Endothelial cell (in vitro differentiated cells): ENCODE results near the gene KLF13. TPM values are rescaled to one million over a fixed set of nuclear protein-coding genes. Genes with fewer than 3 reads are reported as not detected.

Source experiments
- DNase-seq: peaks from one replicate; pipeline ENCODE4 v3.0.0; 2021; ENCODE audit warnings: low spot score
- H3K27ac Mint-ChIP-seq: one replicate; pipeline ENCODE4 v1.8.0; 2021; ENCODE audit warnings: mixed read lengths, inconsistent platforms; ENCODE audit not compliant: unreplicated experiment
- H3K27me3 Mint-ChIP-seq: one replicate; pipeline ENCODE4 v1.8.0; 2021; ENCODE audit warnings: mild to moderate bottlenecking, moderate library complexity, mixed read lengths, inconsistent platforms; ENCODE audit not compliant: unreplicated experiment
- H3K36me3 Mint-ChIP-seq: one replicate; pipeline ENCODE4 v1.8.0; 2021; ENCODE audit warnings: mild to moderate bottlenecking, low read depth, mixed read lengths, inconsistent platforms; ENCODE audit not compliant: unreplicated experiment
- H3K4me1 Mint-ChIP-seq: one replicate; pipeline ENCODE4 v1.8.0; 2021; ENCODE audit warnings: mild to moderate bottlenecking, mixed read lengths, inconsistent platforms; ENCODE audit not compliant: unreplicated experiment
- H3K4me3 Mint-ChIP-seq: one replicate; pipeline ENCODE4 v1.8.0; 2021; ENCODE audit warnings: mild to moderate bottlenecking, mixed read lengths, inconsistent platforms; ENCODE audit not compliant: unreplicated experiment
- H3K9me3 Mint-ChIP-seq: one replicate; pipeline ENCODE4 v1.8.0; 2021; ENCODE audit warnings: mixed read lengths, inconsistent platforms; ENCODE audit not compliant: unreplicated experiment
- CTCF ChIP-seq: fragments of 200-600 bp; sonication (generic); IDR thresholded peaks from one replicate; pipeline ENCODE4 v1.5.0; 2021; ENCODE audit warnings: antibody characterized with exemption; ENCODE audit not compliant: unreplicated experiment
- total RNA-seq: library from RNA; stranded (reverse); fragmentation: NEBNext Ultra II Directional; extraction: Animal tissue kit (Norgen Biotek cat#: 25700); gene quantifications from one replicate; pipeline ENCODE4 v1.2.1, GENCODE V29; 2021; ENCODE audit not compliant: unreplicated experiment

The KLF13 gene
- total RNA-seq, 1 donor from 2014 or later = 45.1 TPM

GRCh38 chr15:31305796-31306425, 20.7 kb upstream of the KLF13 start:
- Mint-ChIP-seq H3K4me1 (peaks cover 5% of the 10 kb centered on the region), H3K27me3 (peaks cover 18% of the 10 kb centered on the region), H3K9me3 (no peaks in the 10 kb centered on the region), H3K36me3 (no peaks in the 10 kb centered on the region), H3K4me3 (no peak overlapping the region), H3K27ac (no peak overlapping the region)
- TF ChIP-seq CTCF = no peak
- no peak for DNase-seq

GRCh38 chr15:31306426-31307269, 20.0 kb upstream of the KLF13 start:
- H3K36me3 Mint-ChIP-seq = no peaks in the 10 kb centered on the region
- H3K4me1 Mint-ChIP-seq = peaks cover 5% of the 10 kb centered on the region
- H3K4me3 Mint-ChIP-seq = no peak overlapping the region
- H3K27ac Mint-ChIP-seq = no peak overlapping the region
- H3K9me3 Mint-ChIP-seq = no peaks in the 10 kb centered on the region
- TF ChIP-seq CTCF = no peak
- DNase-seq = peak; percentile 27
- peaks cover 18% of the 10 kb centered on the region for H3K27me3 Mint-ChIP-seq

- peaks cover 5% of the 10 kb centered on the region for H3K4me1 Mint-ChIP-seq
- H3K36me3 Mint-ChIP-seq = no peaks in the 10 kb centered on the region
- no peak overlapping the region for H3K4me3 Mint-ChIP-seq
- peaks cover 18% of the 10 kb centered on the region for H3K27me3 Mint-ChIP-seq
- no peak for DNase-seq
- peak overlapping the region; percentile 67 for H3K27ac Mint-ChIP-seq
- no peak for TF ChIP-seq CTCF
- H3K9me3 Mint-ChIP-seq = no peaks in the 10 kb centered on the region
Measured at GRCh38 chr15:31307270-31308184, 19.1 kb upstream of the KLF13 start.

- Mint-ChIP-seq H3K36me3 (no peaks in the 10 kb centered on the region), H3K27me3 (peaks cover 18% of the 10 kb centered on the region), H3K4me1 (peaks cover 5% of the 10 kb centered on the region), H3K27ac (no peak overlapping the region), H3K9me3 (no peaks in the 10 kb centered on the region), H3K4me3 (no peak overlapping the region)
- TF ChIP-seq CTCF = no peak
- DNase-seq = no peak
Measured at GRCh38 chr15:31308185-31308639, 18.4 kb upstream of the KLF13 start.
